BLaER1 (cell line): ENCODE data around the gene TOB1.

Source experiments
- H3K27ac ChIP-seq: shearing (Covaris generic); formaldehyde crosslinking; 2 replicates; pipeline ENCODE4 v1.8.1; 2022
- H3K27me3 ChIP-seq: shearing (Covaris generic); formaldehyde crosslinking; 2 replicates; pipeline ENCODE4 v1.8.1; 2022
- H3K36me3 ChIP-seq: shearing (Covaris generic); formaldehyde crosslinking; 2 replicates; pipeline ENCODE4 v1.8.1; 2022
- H3K4me1 ChIP-seq: shearing (Covaris generic); formaldehyde crosslinking; 2 replicates; pipeline ENCODE4 v1.8.1; 2022
- H3K4me2 ChIP-seq: shearing (Covaris generic); formaldehyde crosslinking; 2 replicates; pipeline ENCODE4 v1.8.1; 2022
- H3K4me3 ChIP-seq: shearing (Covaris generic); formaldehyde crosslinking; 2 replicates; pipeline ENCODE4 v1.8.1; 2022
- H3K9ac ChIP-seq: shearing (Covaris generic); formaldehyde crosslinking; 2 replicates; pipeline ENCODE4 v1.8.1; 2022
- H3K9me3 ChIP-seq: shearing (Covaris generic); formaldehyde crosslinking; 2 replicates; pipeline ENCODE4 v1.8.1; 2022
- H4K20me1 ChIP-seq: shearing (Covaris generic); formaldehyde crosslinking; 2 replicates; pipeline ENCODE4 v1.8.1; 2022
- Cebpa-rat ChIP-seq: shearing (Covaris generic); IDR thresholded peaks from 2 replicates; pipeline ENCODE4 v1.8.1; 2022

The TOB1 gene

GRCh38 chr17:50906443-50906842 lies 40.3 kb upstream of the TOB1 start:
- Histone ChIP-seq H3K4me3 (no peak overlapping the region), H3K9me3 (no peaks in the 10 kb centered on the region), H3K27ac (no peak overlapping the region), H3K4me2 (no peak overlapping the region), H4K20me1 (no peaks in the 10 kb centered on the region), H3K4me1 (peaks cover 56% of the 10 kb centered on the region), H3K36me3 (no peaks in the 10 kb centered on the region), H3K27me3 (no peaks in the 10 kb centered on the region), H3K9ac (no peak overlapping the region)
- TF ChIP-seq Cebpa-rat = no peak

- no peaks in the 10 kb centered on the region for H3K27me3 ChIP-seq
- H3K4me1 ChIP-seq = peaks cover 47% of the 10 kb centered on the region
- no peaks in the 10 kb centered on the region for H3K9me3 ChIP-seq
- H3K36me3 ChIP-seq = no peaks in the 10 kb centered on the region
- 0 out of 2 replicates have a peak overlapping the region, but pooled peaks have one; percentile 39 for H3K9ac ChIP-seq
- no peaks in the 10 kb centered on the region for H4K20me1 ChIP-seq
- peak overlapping the region; percentile 60 for H3K27ac ChIP-seq
- no peak overlapping the region for H3K4me3 ChIP-seq
- no peak for TF ChIP-seq Cebpa-rat
- peak overlapping the region; percentile 56 for H3K4me2 ChIP-seq
Observed at GRCh38 chr17:50905460-50905803, 39.3 kb upstream of the TOB1 start.

GRCh38 chr17:50904518-50905459 lies 38.6 kb upstream of the TOB1 start:
- Histone ChIP-seq H3K27me3 (no peaks in the 10 kb centered on the region), H3K9me3 (no peaks in the 10 kb centered on the region), H3K9ac (peak overlapping the region; percentile 39; the same call in 1 of the 2 replicates), H3K4me3 (no peak overlapping the region), H3K4me1 (peaks cover 40% of the 10 kb centered on the region), H3K4me2 (peak overlapping the region; percentile 56), H4K20me1 (no peaks in the 10 kb centered on the region), H3K36me3 (no peaks in the 10 kb centered on the region), H3K27ac (peak overlapping the region; percentile 60)
- no peak for TF ChIP-seq Cebpa-rat

- no peaks in the 10 kb centered on the region for H3K27me3 ChIP-seq
- TF ChIP-seq Cebpa-rat = no peak
- H3K4me3 ChIP-seq = no peak overlapping the region
- H3K27ac ChIP-seq = peak overlapping the region; percentile 60; the same call in 1 of the 2 replicates
- no peak overlapping the region for H3K9ac ChIP-seq
- H3K9me3 ChIP-seq = no peaks in the 10 kb centered on the region
- H3K4me1 ChIP-seq = peaks cover 32% of the 10 kb centered on the region
- no peaks in the 10 kb centered on the region for H4K20me1 ChIP-seq
- no peaks in the 10 kb centered on the region for H3K36me3 ChIP-seq
- H3K4me2 ChIP-seq = peak overlapping the region; percentile 56
Observed at GRCh38 chr17:50903604-50904517, 37.7 kb upstream of the TOB1 start.

GRCh38 chr17:50902372-50903353 lies 36.5 kb upstream of the TOB1 start:
- Histone ChIP-seq H3K27ac (no peak overlapping the region), H3K4me2 (no peak overlapping the region), H4K20me1 (no peaks in the 10 kb centered on the region), H3K4me3 (no peak overlapping the region), H3K27me3 (no peaks in the 10 kb centered on the region), H3K9me3 (no peaks in the 10 kb centered on the region), H3K4me1 (peaks cover 32% of the 10 kb centered on the region), H3K9ac (no peak overlapping the region), H3K36me3 (no peaks in the 10 kb centered on the region)
- no peak for TF ChIP-seq Cebpa-rat

GRCh38 chr17:50900383-50900892 lies 34.3 kb upstream of the TOB1 start:
- TF ChIP-seq Cebpa-rat = no peak
- Histone ChIP-seq H3K4me2 (no peak overlapping the region), H4K20me1 (no peaks in the 10 kb centered on the region), H3K4me3 (no peak overlapping the region), H3K4me1 (peaks cover 27% of the 10 kb centered on the region), H3K9ac (no peak overlapping the region), H3K36me3 (no peaks in the 10 kb centered on the region), H3K27me3 (no peaks in the 10 kb centered on the region), H3K27ac (no peak overlapping the region), H3K9me3 (no peaks in the 10 kb centered on the region)

- no peak overlapping the region for H3K9ac ChIP-seq
- no peak overlapping the region for H3K27ac ChIP-seq
- no peaks in the 10 kb centered on the region for H3K36me3 ChIP-seq
- no peak overlapping the region for H3K4me2 ChIP-seq
- H3K4me1 ChIP-seq = peaks cover 20% of the 10 kb centered on the region
- no peak overlapping the region for H3K4me3 ChIP-seq
- no peaks in the 10 kb centered on the region for H3K27me3 ChIP-seq
- H4K20me1 ChIP-seq = no peaks in the 10 kb centered on the region
- H3K9me3 ChIP-seq = no peaks in the 10 kb centered on the region
- no peak for TF ChIP-seq Cebpa-rat
Observed at GRCh38 chr17:50899559-50900319, 33.6 kb upstream of the TOB1 start.

GRCh38 chr17:50899005-50899460 lies 32.9 kb upstream of the TOB1 start:
- Histone ChIP-seq H3K4me1 (peaks cover 13% of the 10 kb centered on the region), H3K4me3 (no peak overlapping the region), H3K36me3 (no peaks in the 10 kb centered on the region), H3K4me2 (no peak overlapping the region), H3K9me3 (no peaks in the 10 kb centered on the region), H3K27ac (no peak overlapping the region), H3K27me3 (no peaks in the 10 kb centered on the region), H3K9ac (no peak overlapping the region), H4K20me1 (no peaks in the 10 kb centered on the region)
- no peak for TF ChIP-seq Cebpa-rat
